Thyroid gland (tissue), 4 donors: Measurements from ENCODE around the gene LMO2.

Source experiments
- CTCF ChIP-seq, 6 experiments: fragments of 200-600 bp in 3 of 6; fragments of 450-650 bp in 3 of 6; sonication (generic) in 3 of 6; IDR thresholded peaks; one replicate each; pipeline ENCODE4 v1.5.1; 2016 to 2019; ENCODE audit warnings: antibody characterized with exemption in 6 of 6, mild to moderate bottlenecking in 2 of 6, inconsistent platforms in 1 of 6, moderate library complexity in 1 of 6
- POLR2A ChIP-seq, 2 donors: fragments of 450-650 bp; IDR thresholded peaks; one replicate each; pipeline ENCODE4 v1.6.1; 2017; ENCODE audit warnings: antibody characterized with exemption in 2 of 2, mild to moderate bottlenecking in 2 of 2, moderate library complexity in 1 of 2

- TF ChIP-seq CTCF (IDR thresholded peaks at IDR 0.05) (no peak), POLR2A (IDR thresholded peaks at IDR 0.05) (no peak)
These were observed 3.9 kb upstream of the LMO2 start for GRCh38 chr11:33895752-33896137.
